GM21447 (cell line): ENCODE results near the gene UBE2J1.
"Not testable (repeated sequence)": the region's sequence is repeated elsewhere in the genome, so short reads cannot be mapped to it uniquely, and the experiment has no call there.

ENCODE experiments used
- ATAC-seq: cut with Tn5 transposase; IDR thresholded peaks from one replicate; pipeline ENCODE4 v1.9.1; 2021; ENCODE audit not compliant: unreplicated experiment

UBE2J1 gene

DNA sequence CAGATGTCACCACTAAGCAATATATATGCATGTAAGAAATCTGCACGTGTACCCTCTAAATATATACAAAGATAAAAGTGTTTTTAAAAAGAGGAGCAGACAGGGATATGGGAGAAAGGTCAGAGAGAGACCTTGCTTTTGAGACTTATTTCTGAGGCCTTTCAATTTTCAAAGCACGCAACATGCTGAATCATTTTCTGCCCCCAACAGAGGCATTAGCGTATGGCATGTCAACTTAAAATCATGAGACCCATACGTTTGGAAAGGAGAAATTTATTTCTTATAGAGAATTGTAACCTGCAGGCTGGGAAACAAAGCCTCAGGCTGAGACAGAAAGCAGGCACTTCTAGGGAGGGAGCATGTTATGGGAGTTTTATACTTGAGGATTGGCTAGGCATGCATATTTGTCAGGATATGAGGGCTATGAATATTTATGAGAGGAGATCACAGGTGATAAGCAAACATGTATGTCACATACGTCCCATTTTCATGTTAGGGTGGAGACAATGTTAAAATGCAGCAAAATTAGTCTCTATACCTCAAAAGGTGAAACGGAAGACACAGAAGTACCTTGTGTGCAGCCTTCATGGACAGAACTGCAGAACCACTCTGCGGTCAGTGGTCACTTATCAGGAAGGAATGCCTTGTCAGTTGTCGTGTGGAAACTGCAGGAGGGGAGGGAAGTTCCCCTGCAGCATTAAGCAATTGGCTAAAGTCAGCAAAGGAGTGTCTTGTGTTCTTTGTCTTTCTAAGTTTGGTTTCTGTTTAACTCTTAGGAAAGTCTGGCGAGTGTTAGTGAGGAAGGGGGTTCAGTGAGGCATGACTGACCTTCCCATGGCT lies 31.2 kb downstream of the UBE2J1 start:
- peak; percentile 62 for ATAC-seq

DNA sequence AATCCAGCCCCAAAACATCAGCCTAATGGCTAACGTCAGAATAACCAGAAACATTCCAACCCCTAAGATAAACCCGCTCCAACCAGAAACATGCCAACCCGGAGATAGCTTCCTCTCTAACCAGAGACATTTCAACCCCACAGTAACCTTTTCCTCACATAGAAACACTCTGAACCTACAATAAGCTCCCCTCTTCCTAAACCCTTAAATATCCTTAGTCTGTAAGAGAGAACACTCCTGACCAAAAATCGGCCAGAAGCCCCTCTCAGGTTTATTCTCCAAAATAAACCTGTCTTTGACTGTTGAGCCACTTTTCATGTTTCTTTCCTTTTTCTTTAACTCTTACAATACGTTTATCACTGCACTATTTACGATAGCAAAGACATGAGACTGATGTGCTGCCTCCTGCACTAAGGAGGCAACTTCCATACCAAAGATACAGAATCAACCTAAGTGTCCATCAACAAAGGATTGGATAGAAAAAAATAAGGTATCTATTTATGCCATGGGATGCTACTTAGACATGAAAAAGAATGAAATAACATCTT lies 32.4 kb downstream of the UBE2J1 start:
- no peak for ATAC-seq

DNA sequence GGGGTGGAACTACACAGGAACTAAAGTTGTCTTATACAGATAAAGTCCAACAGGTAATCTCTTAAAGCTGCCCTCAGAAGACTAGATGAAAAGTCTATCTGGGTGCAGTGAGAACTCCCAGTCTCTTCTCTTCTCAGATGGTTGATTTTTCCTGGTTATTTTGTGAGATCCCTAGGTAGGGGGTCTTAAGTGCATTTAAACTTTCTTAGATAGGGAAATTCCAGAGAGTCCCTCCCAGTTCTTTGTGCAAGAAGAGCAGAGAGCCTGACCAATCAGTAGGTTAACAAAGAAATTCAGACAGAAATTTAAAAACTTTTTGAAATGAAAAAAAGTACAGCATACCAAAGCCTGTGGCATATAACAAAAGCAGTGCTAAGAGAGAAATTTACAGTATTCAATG lies 35.5 kb downstream of the UBE2J1 start:
- no peak for ATAC-seq

DNA sequence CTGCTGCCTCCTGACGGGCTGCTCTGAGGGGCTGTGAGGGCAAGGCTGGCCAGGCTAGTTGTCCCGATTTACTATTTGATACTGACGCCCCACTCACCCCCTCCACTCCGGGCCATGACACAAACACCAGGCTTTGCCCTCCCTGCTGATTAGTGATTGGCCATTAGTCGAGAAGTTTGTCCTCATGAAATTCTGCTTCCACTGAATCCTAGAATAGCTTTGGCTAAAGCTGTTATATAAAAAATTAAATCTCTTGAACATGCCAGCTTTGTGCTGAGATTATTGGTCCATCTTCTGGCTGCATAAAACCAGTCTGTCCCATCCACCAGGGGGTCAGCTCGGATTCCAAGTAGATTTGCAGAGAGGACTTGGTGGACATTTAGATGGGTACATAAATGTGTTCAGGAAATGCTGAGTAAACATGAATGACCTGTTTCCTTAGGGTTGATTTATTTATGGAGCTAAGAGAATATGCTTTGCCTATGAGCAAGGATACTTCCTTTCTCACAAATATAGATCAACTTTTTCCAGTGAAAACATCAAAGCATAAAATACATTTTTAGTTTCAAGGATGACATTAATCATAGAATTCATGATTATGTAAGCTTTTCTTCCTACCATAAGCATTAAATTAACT lies 37.2 kb downstream of the UBE2J1 start, which contains the start of gene GABRR2:
Gene GABRR2 (minus strand): TSS at position 51 of the 637 bp plus-strand sequence. CDS start 134 bp downstream, outside the sequence.
- no peak for ATAC-seq

DNA sequence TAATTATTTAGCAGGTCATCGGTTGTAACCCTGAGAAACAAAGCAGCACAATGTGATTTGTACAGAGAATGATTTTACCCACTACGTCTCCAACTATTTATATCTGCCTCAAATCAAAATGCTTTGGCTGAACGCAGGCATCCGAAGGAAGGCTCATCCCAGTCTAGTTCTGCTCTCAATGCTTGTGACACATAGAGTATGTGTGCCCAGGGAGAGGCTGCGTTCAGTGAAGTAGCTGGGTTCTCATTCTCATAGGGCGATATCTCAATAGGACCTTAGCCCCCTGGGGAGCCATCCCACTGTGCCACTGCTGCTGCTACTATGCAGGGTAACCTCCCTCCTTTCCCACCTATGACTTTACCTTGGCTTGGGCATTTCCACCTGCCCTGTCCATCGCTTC lies 37.8 kb downstream of the UBE2J1 start:
- no peak for ATAC-seq

DNA sequence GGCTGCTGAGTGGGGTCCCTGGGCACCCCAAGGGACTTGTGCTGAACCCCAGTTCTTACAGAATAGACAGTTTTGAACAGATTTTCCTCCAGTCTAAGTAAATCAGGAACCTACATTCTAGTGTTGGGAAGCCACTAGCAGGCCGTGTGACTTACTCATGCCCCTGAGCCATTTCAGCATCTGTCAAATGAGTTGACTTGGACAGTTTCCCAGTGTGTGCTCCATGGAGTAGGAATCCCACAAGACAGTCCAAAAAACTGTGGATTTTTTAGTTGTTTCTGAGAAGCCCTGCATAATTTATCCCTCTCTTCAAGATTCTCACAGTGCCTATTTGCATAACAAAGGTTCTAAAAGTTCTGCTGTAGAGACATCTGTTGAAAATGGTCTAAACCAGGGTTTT lies 39.5 kb downstream of the UBE2J1 start:
- ATAC-seq = no peak

DNA sequence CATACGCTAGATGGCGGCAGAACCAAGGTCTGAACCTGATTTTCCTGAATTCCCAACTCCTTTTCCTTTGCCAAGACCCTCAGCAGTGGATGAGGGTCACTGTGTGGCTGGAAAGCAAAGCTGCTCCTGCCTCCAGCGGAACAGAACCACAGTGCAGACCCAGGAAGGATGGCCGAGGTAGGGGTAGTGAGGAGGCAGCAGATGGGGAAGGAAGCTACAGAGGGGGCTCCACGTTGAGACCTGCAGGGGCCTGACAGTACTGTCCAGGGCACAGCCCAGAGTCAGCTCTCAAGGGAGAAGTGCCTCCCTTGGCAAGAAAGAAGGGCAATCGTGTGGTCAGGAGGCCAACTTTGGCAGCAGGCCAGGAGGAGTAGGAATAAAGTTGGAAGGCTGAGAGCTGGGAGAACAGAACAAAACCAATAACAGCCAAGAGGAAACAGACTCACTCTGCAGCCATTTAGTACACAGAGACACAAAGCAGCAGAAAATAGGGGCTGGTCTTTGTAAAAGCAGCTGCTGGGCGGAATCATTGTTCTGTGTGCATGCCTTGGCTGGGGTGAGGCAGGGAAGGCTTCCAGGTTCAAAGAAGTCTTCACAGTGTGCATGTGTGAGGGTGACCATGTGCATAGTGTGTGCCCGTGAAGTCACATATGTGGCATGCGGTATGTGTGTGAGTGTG lies 40.5 kb downstream of the UBE2J1 start:
- no peak for ATAC-seq

DNA sequence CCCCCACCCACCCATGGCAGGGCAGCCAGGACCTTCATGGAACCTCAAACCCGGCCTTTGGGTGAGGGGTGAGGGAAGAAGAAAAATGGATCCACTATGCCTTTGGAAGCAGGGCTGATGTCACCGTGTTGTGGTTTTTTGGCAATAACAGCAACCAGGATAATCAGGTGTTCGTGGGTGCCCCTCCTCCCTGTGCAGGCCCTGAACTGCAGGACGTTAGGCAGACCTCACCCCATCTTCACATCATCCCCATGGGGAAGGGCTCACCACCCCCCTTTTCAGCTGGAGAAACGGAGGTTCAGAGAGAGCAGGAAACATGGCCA lies 41.0 kb downstream of the UBE2J1 start:
- no peak for ATAC-seq

DNA sequence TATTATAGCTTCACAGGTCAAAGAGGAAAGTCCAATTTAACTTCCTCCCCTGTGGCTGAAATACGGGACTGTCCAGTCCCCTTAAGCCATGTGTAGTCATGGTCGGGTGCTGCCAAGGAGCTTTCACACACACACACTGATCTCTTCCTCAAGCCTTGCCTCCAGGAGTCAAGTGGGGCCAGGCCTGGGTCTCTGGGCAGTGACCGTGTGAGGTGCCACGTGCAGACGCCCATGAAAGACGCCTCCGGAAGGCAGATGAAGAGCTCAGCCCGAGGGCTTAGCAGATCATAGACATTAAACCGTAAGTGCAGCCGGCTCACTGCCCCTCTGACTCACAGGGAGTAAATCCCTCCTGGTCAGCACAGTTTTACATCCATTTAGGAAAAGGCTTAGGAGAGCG lies 41.6 kb downstream of the UBE2J1 start:
- no peak for ATAC-seq

DNA sequence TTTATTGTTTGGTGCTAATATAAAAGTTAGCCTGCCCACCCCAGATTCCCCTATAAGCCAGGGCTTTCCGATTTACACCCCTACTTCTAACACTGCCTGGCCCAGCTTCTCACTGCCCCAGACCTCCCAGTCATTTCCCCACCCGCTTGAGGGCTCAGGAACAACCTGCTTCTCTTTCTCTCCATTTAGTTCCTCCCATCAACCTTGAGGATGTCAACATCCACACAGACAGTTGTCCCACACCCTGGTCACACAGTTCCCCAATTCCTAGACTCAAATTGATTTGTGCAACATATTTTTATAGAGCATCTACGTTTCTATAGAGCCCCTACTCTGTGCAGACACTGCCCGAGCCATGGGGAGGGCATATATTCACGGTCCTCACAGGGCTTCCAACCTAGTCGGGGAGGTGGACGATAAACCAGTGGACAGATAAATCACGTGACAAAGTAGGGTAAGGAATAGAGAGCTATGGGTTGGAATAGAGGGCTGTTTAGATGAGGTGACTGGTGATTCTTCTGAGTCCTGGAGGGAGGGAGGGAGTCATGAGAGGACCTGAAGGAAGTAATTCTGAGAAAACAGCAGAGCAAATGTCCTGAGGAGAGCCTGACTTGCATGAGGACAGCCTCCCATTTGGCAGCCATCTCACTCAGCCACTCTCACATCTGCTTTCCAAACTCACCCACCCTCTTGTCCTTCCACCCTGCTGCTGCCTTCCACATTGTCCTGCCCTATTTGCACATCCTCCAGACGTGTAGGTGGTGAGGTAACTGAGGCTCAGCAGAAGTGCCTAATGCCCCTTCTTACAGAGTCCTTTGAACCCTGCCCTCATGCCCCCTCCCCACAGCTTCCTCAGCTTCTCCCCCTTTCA lies 43.8 kb downstream of the UBE2J1 start:
- ATAC-seq = no peak

DNA sequence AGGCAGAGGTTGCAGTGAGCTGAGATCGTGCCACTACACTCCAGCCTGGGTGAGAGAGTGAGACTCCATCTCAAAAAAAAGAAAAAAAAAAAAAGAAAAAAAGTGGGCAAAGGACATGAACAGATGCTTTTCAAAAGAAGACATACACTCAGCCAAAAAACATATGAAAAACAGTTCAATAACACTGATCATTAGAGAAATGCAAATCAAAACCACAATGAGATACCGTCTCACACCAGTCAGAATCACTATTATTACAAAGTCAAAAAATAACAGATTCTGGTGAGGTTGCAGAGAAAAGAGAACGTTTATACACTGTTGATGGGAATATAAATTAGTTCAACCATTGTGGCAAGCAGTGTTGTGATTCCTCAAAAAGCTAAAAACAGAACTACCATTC lies 48.0 kb downstream of the UBE2J1 start:
- not testable (repeated sequence) for ATAC-seq

DNA sequence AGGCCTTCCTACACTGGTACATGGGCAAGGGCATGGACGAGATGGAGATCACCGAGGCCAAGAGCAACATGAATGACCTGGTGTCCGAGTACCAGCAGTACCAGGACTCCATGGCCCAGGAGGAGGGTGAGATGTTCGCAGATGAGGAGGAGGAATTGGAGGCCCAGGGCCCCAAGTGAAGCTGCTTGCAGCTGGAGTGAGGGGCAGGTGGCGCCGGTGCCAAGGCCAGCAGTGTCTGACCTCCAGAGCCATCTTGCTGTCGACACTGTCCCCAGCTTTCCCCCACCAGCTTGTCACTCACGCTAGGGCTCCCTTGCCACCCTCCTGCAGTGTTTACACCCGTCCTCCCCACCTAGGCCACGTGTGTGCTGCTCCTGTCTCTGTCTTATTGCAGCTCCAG lies 49.6 kb downstream of the UBE2J1 start:
- ATAC-seq = no peak

DNA sequence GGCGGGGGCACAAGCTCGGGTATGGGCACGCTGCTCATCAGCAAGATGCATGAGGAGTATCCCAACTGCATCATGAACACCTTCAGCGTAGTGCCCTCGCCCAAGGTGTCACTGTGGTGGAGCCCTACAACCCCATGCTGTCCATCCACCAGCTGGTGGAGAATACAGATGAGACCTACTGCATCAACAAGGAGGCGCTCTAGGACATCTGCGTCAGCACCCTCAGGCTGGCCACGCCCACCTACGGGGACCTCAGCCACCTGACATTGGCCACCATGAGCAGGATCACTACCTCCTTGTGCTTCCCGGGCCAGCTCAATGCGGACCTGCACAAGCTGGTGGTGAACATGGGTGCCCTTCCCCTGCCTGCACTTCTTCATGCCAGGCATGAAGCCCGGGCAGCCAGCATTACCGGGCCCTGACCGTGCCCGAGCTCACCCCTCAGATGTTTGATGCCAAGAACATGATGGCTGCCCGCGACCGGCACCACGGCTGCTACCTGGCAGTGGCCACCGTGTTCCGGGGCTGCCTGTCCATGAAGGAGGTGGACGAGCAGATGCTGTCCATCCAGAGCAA lies 50.2 kb downstream of the UBE2J1 start:
- no peak for ATAC-seq

DNA sequence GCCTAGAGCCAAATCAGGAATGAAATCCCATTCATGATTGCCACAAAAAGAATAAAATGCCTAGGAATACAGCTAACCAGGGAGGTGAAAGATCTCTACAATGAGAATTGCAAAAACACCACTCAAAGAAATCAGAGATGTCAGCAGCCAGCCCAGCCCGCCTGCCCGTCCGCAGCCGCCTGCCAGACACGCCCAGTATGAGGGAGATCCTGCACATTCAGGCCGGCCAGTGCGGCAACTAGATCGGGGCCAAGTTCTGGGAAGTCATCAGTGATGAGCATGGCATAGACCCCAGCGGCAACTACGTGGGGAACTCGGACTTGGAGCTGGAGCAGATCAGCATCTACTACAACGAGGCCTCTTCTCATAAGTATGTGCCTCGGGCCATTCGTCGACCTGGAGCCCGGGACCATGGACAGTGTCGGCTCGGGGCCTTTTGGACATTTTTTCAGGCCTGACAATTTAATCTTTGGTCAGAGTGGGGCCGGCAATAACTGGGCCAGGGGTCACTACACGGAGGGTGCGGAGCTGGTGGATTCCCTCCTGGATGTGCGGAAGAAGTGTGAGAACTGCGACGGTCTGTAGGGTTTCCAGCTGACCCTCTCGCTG lies 50.8 kb downstream of the UBE2J1 start:
- no peak for ATAC-seq

DNA sequence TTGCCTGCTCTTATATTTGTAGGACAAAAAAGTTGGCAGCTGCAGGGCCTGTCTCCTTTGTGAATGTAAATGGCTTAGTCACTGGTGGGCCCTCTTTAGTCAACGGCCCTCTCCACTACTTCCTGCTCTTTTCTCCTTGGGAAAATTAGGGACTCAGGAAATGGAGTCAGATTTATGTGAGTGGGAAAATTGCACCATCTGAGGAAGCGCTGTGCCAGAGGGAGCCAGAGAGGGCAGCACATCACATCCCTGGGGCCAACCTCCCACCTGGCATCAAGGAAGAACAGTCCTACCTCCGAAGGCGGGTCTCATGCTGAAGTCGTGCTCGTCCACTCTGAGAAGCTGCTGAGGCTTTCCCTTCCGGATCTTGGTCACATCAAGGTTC lies 53.1 kb downstream of the UBE2J1 start:
- no peak for ATAC-seq

DNA sequence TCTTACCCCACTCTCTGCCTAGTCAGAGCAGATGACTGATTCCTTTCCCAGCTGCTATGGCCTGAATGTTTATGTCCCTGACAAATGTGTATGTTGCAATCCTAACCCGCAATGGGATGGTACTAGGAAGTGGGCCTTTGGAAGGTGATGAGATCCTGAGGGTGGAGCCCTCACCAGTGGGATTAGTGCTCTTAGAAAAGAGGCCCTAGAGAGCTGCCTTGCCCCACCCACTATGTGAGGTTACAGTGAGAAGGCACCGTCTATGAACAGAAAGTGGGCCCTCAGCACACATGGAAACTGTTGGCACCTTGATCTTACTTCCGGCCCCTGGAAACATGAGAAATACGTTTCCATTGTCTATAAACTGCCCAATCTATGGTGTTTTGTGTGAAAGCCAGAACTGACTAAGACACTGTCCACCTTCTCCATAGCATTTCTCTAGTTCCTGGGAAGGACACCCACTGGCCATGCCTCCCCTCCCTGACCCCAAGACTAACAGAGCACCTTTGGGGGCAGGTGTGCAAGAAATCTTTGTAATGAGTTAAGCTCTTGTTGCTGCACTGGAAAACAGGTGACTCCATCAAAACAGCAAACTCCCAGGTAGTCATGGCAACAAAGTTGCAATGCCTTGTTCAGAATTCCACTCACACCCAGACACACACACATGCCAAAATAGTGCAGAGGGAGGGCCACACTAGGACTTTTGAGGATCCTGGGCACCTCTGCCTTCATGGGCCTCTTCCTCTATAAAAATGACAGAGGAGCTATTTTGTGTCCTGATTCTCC lies 53.6 kb downstream of the UBE2J1 start:
- peak; percentile 41 for ATAC-seq

DNA sequence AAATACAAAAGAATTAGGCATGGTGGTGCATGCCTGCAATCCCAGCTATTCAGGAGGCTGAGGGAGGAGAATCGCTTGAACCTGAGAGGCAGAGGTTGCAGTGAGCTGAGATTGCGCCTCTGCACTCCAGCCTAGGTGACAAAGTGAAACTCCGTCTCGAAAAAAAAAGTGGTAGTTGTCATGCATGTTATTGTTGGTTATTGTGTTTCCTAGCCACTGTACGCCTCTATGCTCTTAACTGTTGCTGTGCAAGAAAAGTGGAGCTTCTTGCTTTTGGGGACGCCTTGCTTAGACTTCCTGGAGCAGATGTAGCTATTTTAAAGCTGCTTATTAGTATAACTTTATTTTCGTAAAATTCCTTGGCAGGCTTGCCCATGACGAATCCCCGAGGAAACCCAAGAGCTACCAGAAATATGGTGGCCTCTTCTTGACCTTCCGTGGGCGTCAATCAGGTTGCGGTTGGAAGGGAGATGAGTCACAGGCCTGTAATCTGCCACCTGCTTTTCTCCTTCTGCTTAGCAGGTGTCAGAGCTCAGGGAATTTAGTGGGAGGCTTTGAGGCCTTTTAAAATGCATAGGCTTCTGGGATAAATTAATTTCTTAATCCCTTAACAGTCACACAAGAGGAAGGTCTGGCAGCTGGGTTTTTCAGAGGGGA lies 54.7 kb downstream of the UBE2J1 start:
- ATAC-seq = peak; percentile 95

DNA sequence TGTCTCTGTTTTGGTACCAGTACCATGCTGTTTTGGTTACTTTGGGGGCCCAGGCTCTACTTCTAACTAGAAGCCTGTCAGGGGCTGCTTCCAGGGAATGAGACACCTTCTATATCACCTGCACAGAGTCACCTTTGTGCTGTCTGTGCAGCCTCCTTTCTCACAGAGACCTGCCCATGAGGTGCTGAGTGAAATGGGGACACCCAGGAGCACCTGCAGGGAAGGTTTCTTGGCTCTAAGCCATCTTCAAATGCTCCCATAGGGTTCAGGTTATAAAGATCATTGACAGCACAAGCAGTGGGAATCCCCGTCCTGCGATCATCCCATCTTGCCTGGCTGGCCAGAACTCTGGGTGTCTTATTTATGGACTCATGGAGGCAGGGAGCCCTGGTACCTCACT lies 56.5 kb downstream of the UBE2J1 start:
- ATAC-seq = no peak

DNA sequence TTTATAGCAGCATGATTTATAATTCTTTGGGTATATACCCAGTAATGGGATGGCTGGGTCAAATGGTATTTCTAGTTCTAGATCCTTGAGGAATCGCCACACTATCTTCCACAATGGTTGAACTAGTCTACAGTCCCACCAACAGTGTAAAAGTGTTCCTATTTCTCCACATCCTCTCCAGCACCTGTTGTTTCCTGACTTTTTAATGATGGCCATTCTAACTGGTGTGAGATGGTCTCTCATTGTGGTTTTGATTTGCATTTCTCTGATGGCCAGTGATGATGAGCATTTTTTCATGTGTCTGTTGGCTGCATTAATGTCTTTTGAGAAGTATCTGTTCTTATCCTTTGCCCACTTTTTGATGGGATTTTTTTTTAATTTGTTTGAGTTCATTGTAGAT lies 57.4 kb downstream of the UBE2J1 start:
- ATAC-seq = not testable (repeated sequence)
